ENCODE measurements around the gene CRABP1. TPM values are rescaled to one million over a fixed set of nuclear protein-coding genes. Genes with fewer than 3 reads are reported as not detected.

CRABP1 gene
- total RNA-seq, 4 donors from 2014 or later: not detected

- Histone ChIP-seq H3K9me3 (no peaks in the 10 kb centered on the region), H3K27me3 (peaks cover 43 to 53% (median 44%) of the 10 kb centered on the region in 3 donors), H3K27ac (no peak overlapping the region), H3K4me1 (peaks cover 7 to 8% of the 10 kb centered on the region in 2 donors), H3K36me3 (no peaks in the 10 kb centered on the region), H3K4me3 (no peak overlapping the region)
- ATAC-seq (no peak), DNase-seq (no peak)
- no peak for TF ChIP-seq POLR2A (IDR thresholded peaks at IDR 0.05)
- no peak for TF ChIP-seq CTCF (IDR thresholded peaks at IDR 0.05 in 4 of 5, conservative IDR thresholded peaks at IDR 0.05 in 1 of 5)
- in situ Hi-C loops (cut with MboI; ENCODE audit: low sequenced_read_pairs in 4 of 4): no loop called here
- intact Hi-C loops (cut with DNase I; ENCODE audit: low total_unique reads): no loop called here
These were observed 1.4 kb upstream of the CRABP1 start for GRCh38 chr15:78338781-78339180.

- H3K9me3 ChIP-seq: no peaks in the 10 kb centered on the region
- H3K27ac ChIP-seq: no peak overlapping the region
- DNase-seq (no peak), ATAC-seq (no peak)
- peaks cover 43 to 53% (median 44%) of the 10 kb centered on the region in 3 donors for H3K27me3 ChIP-seq
- in situ Hi-C loops (cut with MboI; ENCODE audit: low sequenced_read_pairs in 4 of 4) (no loop called here), intact Hi-C loops (cut with DNase I; ENCODE audit: low total_unique reads) (no loop called here)
- TF ChIP-seq POLR2A (IDR thresholded peaks at IDR 0.05): no peak
- no peak for TF ChIP-seq CTCF (IDR thresholded peaks at IDR 0.05 in 4 of 5, conservative IDR thresholded peaks at IDR 0.05 in 1 of 5)
- H3K4me1 ChIP-seq: peaks cover 7 to 8% of the 10 kb centered on the region in 2 donors
- no peaks in the 10 kb centered on the region for H3K36me3 ChIP-seq
- H3K4me3 ChIP-seq: no peak overlapping the region
These were observed 594 bp upstream of the CRABP1 start for GRCh38 chr15:78339559-78339958.

GRCh38 chr15:78341057-78341987 is 1.2 kb downstream of the CRABP1 start:
- ATAC-seq (no peak), DNase-seq (no peak)
- Histone ChIP-seq H3K4me3 (peak overlapping the region in 1 of 4 donors; percentile 10), H3K4me1 (peaks cover 7 to 8% of the 10 kb centered on the region in 2 donors), H3K36me3 (no peaks in the 10 kb centered on the region), H3K27me3 (peaks cover 41 to 53% (median 43%) of the 10 kb centered on the region in 3 donors), H3K27ac (no peak overlapping the region), H3K9me3 (no peaks in the 10 kb centered on the region)
- in situ Hi-C loops (cut with MboI; ENCODE audit: low sequenced_read_pairs in 4 of 4) (no loop called here), intact Hi-C loops (cut with DNase I; ENCODE audit: low total_unique reads) (no loop called here)
- no peak for TF ChIP-seq POLR2A (IDR thresholded peaks at IDR 0.05)
- TF ChIP-seq CTCF (IDR thresholded peaks at IDR 0.05 in 4 of 5, conservative IDR thresholded peaks at IDR 0.05 in 1 of 5): no peak

- Histone ChIP-seq H3K9me3 (no peaks in the 10 kb centered on the region), H3K27me3 (peaks cover 41 to 48% (median 43%) of the 10 kb centered on the region in 3 donors), H3K36me3 (no peaks in the 10 kb centered on the region), H3K4me3 (no peak overlapping the region), H3K4me1 (peaks cover 7 to 8% of the 10 kb centered on the region in 2 donors), H3K27ac (no peak overlapping the region)
- in situ Hi-C loops (cut with MboI; ENCODE audit: low sequenced_read_pairs in 4 of 4) (no loop called here), intact Hi-C loops (cut with DNase I; ENCODE audit: low total_unique reads) (no loop called here)
- ATAC-seq: no peak
- no peak for TF ChIP-seq CTCF (IDR thresholded peaks at IDR 0.05 in 4 of 5, conservative IDR thresholded peaks at IDR 0.05 in 1 of 5)
- TF ChIP-seq POLR2A (IDR thresholded peaks at IDR 0.05): no peak
- DNase-seq: no peak
These were observed 1.9 kb downstream of the CRABP1 start for GRCh38 chr15:78342021-78342420.

All from gastrocnemius medialis (tissue), 4 donors.